ENCODE data around the gene GINS1.
A peak's percentile ranks its signal among the peaks of the same experiment; 100 is the strongest.
"Not testable (repeated sequence)": the region's sequence is repeated elsewhere in the genome, so short reads cannot be mapped to it uniquely, and the experiment has no call there.

The GINS1 gene

GRCh38 chr20:25390538-25391528 is 16.6 kb upstream of the GINS1 start, which contains the start of gene ABHD12:
Gene ABHD12, minus strand, starts transcription at chr20:25390835. Its CDS starts 132 bp downstream, at chr20:25390703.
- DNase-seq, result peak; percentile 95 to 96

GRCh38 chr20:25394276-25394675 is 13.2 kb upstream of the GINS1 start:
- DNase-seq, result no peak

GRCh38 chr20:25394996-25395395 is 12.5 kb upstream of the GINS1 start:
- no peak for DNase-seq

GRCh38 chr20:25397096-25397495 is 10.4 kb upstream of the GINS1 start:
- no peak for DNase-seq

- DNase-seq, result no peak
These were observed 9.7 kb upstream of the GINS1 start for GRCh38 chr20:25397821-25398220.

GRCh38 chr20:25398376-25399036 is 9.0 kb upstream of the GINS1 start:
- DNase-seq, result no peak

GRCh38 chr20:25399037-25399430 is 8.4 kb upstream of the GINS1 start:
- peak; percentile 41 to 72 for DNase-seq

- DNase-seq, result not testable (repeated sequence)
These were observed 7.2 kb upstream of the GINS1 start for GRCh38 chr20:25400291-25400732.

GRCh38 chr20:25402583-25402982 is 4.9 kb upstream of the GINS1 start:
- DNase-seq, result no peak

- no peak for DNase-seq
These were observed 686 bp downstream of the GINS1 start for GRCh38 chr20:25408170-25408547.

GRCh38 chr20:25408890-25409289 is 1.4 kb downstream of the GINS1 start:
- no peak for DNase-seq

- no peak for DNase-seq
These were observed 11.3 kb downstream of the GINS1 start for GRCh38 chr20:25418776-25419175.

GRCh38 chr20:25421102-25421501 is 13.6 kb downstream of the GINS1 start:
- DNase-seq, result no peak

- DNase-seq, result no peak
These were observed 14.6 kb downstream of the GINS1 start for GRCh38 chr20:25422032-25422431.

- DNase-seq, result no peak
These were observed 17.1 kb downstream of the GINS1 start for GRCh38 chr20:25424536-25424935.

- DNase-seq, result no peak
These were observed 29.7 kb downstream of the GINS1 start for GRCh38 chr20:25437153-25437581.

- DNase-seq, result no peak
These were observed 31.9 kb downstream of the GINS1 start for GRCh38 chr20:25439328-25439727.

- DNase-seq, result no peak
These were observed 37.1 kb downstream of the GINS1 start for GRCh38 chr20:25444556-25444955.

- no peak for DNase-seq
These were observed 40.2 kb downstream of the GINS1 start for GRCh38 chr20:25447671-25448070.

GRCh38 chr20:25452333-25452732 is 44.9 kb downstream of the GINS1 start:
- no peak for DNase-seq

GRCh38 chr20:25453035-25453810 is 45.8 kb downstream of the GINS1 start:
- peak; percentile 14 to 55 for DNase-seq

- no peak for DNase-seq
These were observed 46.9 kb downstream of the GINS1 start for GRCh38 chr20:25454153-25454900.

Data from NCI-H2081 (cell line).